OCI-LY7 (cell line): ENCODE data around the gene ASPHD1. TPM values are rescaled to one million over a fixed set of nuclear protein-coding genes. Genes with fewer than 3 reads are reported as not detected.
A peak's percentile ranks its signal among the peaks of the same experiment; 100 is the strongest.

ENCODE experiments used
- BruUV-seq: library from RNA; stranded (reverse); fragments of 400-500 nt; replicated peaks from 2 replicates; lab custom pipeline; 2021; lab: Mats Ljungman, UMichigan
- CTCF ChIA-PET: fragments of 300-600 bp; sonication (Branson Sonifier 250); formaldehyde crosslinking; loops from one replicate; lab custom pipeline; 2022; ENCODE audit warnings: antibody characterized with exemption; ENCODE audit not compliant: unreplicated experiment; lab: Charles Lee
- POLR2A ChIA-PET: fragments of 300-600 bp; sonication (Branson Sonifier 250); formaldehyde crosslinking; loops from one replicate; lab custom pipeline; 2022; ENCODE audit warnings: antibody characterized with exemption; lab: Charles Lee
- DNase-seq: peaks from one replicate; pipeline ENCODE4 v3.0.0-alpha.2; 2015; ENCODE audit warnings: low spot score
- H2AFZ ChIP-seq: fragments of 200-600 bp; sonication (generic), shearing (Covaris generic); 2 replicates; pipeline ENCODE4 v1.6.1; 2014; ENCODE audit warnings: mild to moderate bottlenecking, antibody characterized with exemption, low read length, moderate library complexity
- H3K27ac ChIP-seq: fragments of 200-600 bp; sonication (generic); 2 replicates; pipeline ENCODE4 v1.5.1; 2014; ENCODE audit warnings: mixed run types, low read depth, mild to moderate bottlenecking, moderate library complexity, low read length, inconsistent platforms; ENCODE audit not compliant: poor library complexity, severe bottlenecking
- H3K36me3 ChIP-seq: fragments of 200-600 bp; sonication (generic); 2 replicates; pipeline ENCODE4 v1.6.1; 2014; ENCODE audit warnings: mild to moderate bottlenecking, antibody characterized with exemption, low read length, moderate library complexity, mixed read lengths; ENCODE audit not compliant: insufficient read depth
- H3K4me1 ChIP-seq: fragments of 200-600 bp; sonication (generic); 2 replicates; pipeline ENCODE4 v1.5.1; 2014; ENCODE audit warnings: mild to moderate bottlenecking, low read length; ENCODE audit not compliant: insufficient read depth, poor library complexity, severe bottlenecking
- H3K4me2 ChIP-seq: fragments of 200-600 bp; sonication (generic); 2 replicates; pipeline ENCODE4 v1.6.1; 2014; ENCODE audit warnings: mild to moderate bottlenecking, low read length
- H3K4me3 ChIP-seq: fragments of 200-600 bp; sonication (generic); 2 replicates; pipeline ENCODE4 v1.5.1; 2014; ENCODE audit warnings: mild to moderate bottlenecking, low read depth, low read length; ENCODE audit not compliant: poor library complexity, severe bottlenecking
- H3K79me2 ChIP-seq: fragments of 200-600 bp; sonication (generic); 2 replicates; pipeline ENCODE4 v1.6.1; 2016; ENCODE audit warnings: low read depth, mild to moderate bottlenecking, low read length, moderate library complexity, mixed read lengths; ENCODE audit not compliant: insufficient read depth
- H3K9me2 ChIP-seq: fragments of 200-600 bp; sonication (generic); 2 replicates; pipeline ENCODE4 v1.6.1; 2016; ENCODE audit warnings: mild to moderate bottlenecking, low read length, mixed read lengths; ENCODE audit not compliant: insufficient read depth
- H3K9me3 ChIP-seq: fragments of 200-600 bp; sonication (generic); 2 replicates; pipeline ENCODE4 v1.6.1; 2014; ENCODE audit warnings: mild to moderate bottlenecking, mixed run types, low read length, mixed read lengths
- H4K20me1 ChIP-seq: fragments of 200-600 bp; sonication (generic); 2 replicates; pipeline ENCODE4 v1.6.1; 2014; ENCODE audit warnings: mild to moderate bottlenecking, antibody characterized with exemption, low read length, moderate library complexity, mixed read lengths; ENCODE audit not compliant: insufficient read depth
- EZH2phosphoT487 ChIP-seq: fragments of 200-600 bp; sonication (generic); IDR thresholded peaks from 2 replicates; pipeline ENCODE4 v1.6.1; 2018; ENCODE audit warnings: low read depth, borderline replicate concordance, mild to moderate bottlenecking, mixed run types, antibody characterized with exemption, low read length, moderate library complexity, mixed read lengths
- intact Hi-C: fragments of 100-400 bp; cut with micrococcal nuclease; formaldehyde crosslinking; loops from one replicate; pipeline ENCODE4 v1.10.0; 2022; ENCODE audit not compliant: unreplicated experiment
- total RNA-seq, 2 experiments: library from RNA; depleted of rRNA in 1 of 2; stranded (reverse); fragments of >200 nt in 1 of 2; shearing (Covaris generic) in 1 of 2; gene quantifications; 2 replicates each; pipeline ENCODE4 v1.2.3, GENCODE V29; 2014 to 2022
- TF ChIP-seq, protein P1 (sequence below): fragments of 200-600 bp; sonication (generic); conservative IDR thresholded peaks from 2 replicates; pipeline ENCODE4 v1.5.1; 2014; ENCODE audit warnings: mild to moderate bottlenecking, antibody characterized with exemption, low read length, moderate library complexity, mixed read lengths

The ASPHD1 gene
- total RNA-seq, 2 experiments from 2014 or later, result 0.30 TPM; not detected in 1

DNA sequence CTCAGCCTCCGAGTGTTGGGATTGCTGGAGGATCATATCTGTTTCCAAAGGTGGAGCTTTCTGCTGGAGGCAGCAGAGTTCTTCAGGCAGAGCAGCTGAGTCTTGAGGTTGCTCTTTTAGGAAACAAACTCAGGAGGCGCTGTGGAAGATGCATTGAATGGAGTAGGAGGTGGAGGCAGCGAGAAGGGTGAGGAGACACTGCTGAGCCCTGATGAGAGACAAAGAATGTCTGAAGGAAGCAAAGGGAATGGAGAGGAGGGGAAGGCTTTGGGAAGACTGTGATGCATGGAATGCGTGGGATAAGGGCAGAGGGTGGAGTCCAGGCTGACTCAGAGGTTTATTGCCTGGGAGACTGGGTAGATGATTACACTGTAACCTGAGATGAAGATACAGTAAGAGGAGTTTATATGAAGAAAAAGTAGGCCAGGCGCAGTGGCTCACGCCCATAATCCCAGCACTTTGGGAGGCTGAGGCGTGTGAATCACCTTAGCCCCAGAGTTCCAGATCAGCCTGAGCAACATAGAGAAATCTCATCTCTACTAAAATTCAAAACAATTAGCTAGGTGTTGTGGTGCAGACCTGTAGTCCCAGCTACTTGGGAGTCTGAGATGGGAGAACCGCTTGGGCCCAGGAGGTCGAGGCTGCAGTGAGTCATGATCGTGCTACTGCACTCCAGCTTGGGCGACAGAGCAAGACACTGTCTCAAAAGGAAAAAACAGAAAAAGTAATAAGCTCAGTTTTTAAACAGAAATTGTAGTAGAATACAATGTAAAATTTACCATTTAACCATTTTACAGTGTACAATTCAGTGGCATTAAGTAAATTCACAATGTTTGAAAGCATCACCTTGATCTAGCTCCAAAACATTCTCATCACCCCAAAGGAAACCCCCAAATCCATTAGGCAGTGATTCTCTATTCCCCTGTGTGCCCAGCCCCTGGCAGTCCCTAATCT is 43.8 kb downstream of the ASPHD1 start:
- no peak overlapping the region for H3K4me3 ChIP-seq
- no peaks in the 10 kb centered on the region for H4K20me1 ChIP-seq
- POLR2A ChIA-PET, result interaction anchor here (0.6 to 1.0 kb wide), 5 partner anchors 17 to 869 kb away, joined by 3 to 7 read pairs (median 3); partner anchors contain the start of gene KCTD13
- no peaks in the 10 kb centered on the region for H3K36me3 ChIP-seq
- peaks cover 6% of the 10 kb centered on the region; the same call in 1 of the 2 replicates for H3K9me3 ChIP-seq
- no TSS peak for BruUV-seq
- H3K9me2 ChIP-seq, result no peaks in the 10 kb centered on the region
- intact Hi-C loops, result no loop called here
- no peak overlapping the region for H3K27ac ChIP-seq
- H3K79me2 ChIP-seq, result no peaks in the 10 kb centered on the region
- CTCF ChIA-PET, result no interaction called here
- TF ChIP-seq, protein P1, sequence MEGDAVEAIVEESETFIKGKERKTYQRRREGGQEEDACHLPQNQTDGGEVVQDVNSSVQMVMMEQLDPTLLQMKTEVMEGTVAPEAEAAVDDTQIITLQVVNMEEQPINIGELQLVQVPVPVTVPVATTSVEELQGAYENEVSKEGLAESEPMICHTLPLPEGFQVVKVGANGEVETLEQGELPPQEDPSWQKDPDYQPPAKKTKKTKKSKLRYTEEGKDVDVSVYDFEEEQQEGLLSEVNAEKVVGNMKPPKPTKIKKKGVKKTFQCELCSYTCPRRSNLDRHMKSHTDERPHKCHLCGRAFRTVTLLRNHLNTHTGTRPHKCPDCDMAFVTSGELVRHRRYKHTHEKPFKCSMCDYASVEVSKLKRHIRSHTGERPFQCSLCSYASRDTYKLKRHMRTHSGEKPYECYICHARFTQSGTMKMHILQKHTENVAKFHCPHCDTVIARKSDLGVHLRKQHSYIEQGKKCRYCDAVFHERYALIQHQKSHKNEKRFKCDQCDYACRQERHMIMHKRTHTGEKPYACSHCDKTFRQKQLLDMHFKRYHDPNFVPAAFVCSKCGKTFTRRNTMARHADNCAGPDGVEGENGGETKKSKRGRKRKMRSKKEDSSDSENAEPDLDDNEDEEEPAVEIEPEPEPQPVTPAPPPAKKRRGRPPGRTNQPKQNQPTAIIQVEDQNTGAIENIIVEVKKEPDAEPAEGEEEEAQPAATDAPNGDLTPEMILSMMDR, result 0 out of 2 replicates have a peak, but pooled peaks have one; percentile 27
- no peak for TF ChIP-seq EZH2phosphoT487
- H3K4me2 ChIP-seq, result no peak overlapping the region
- H3K4me1 ChIP-seq, result no peaks in the 10 kb centered on the region
- no peak overlapping the region for H2AFZ ChIP-seq
- no peak for DNase-seq

DNA sequence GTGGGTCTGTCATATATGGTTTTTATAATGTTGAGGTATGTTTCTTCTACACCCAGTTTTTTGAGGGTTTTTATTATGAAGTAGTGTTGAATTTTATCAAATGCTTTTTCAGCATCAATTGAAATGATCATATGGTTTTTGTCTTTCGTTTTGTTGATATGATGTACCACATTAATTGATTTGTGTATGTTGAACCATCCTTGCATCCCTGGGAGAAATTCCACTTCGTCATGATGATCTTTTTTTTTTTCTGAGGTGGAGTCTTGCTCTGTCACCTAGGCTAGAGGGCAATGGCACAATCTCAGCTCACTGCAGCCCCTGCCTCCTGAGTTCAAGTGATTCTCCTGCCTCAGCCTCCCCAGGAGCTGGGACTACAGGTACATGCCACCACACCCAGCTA is 47.6 kb downstream of the ASPHD1 start:
- no TSS peak for BruUV-seq
- no peak for DNase-seq
- CTCF ChIA-PET, result no interaction called here
- TF ChIP-seq EZH2phosphoT487, result no peak
- TF ChIP-seq, protein P1, result no peak
- Histone ChIP-seq H3K4me3 (no peak overlapping the region), H3K9me2 (no peaks in the 10 kb centered on the region), H2AFZ (no peak overlapping the region), H3K9me3 (peaks cover 18% of the 10 kb centered on the region; the same call in 1 of the 2 replicates), H4K20me1 (no peaks in the 10 kb centered on the region), H3K4me2 (no peak overlapping the region), H3K36me3 (no peaks in the 10 kb centered on the region), H3K79me2 (no peaks in the 10 kb centered on the region), H3K27ac (no peak overlapping the region), H3K4me1 (no peaks in the 10 kb centered on the region)
- intact Hi-C loops, result no loop called here
- POLR2A ChIA-PET, result interaction anchor here (0.9 kb wide), 1 partner anchor 21 kb away, joined by 3 read pairs; no protein-coding TSS in a partner anchor
